ENCODE data around the gene NXNL1. TPM values are rescaled to one million over a fixed set of nuclear protein-coding genes. Genes with fewer than 3 reads are reported as not detected.

NXNL1 gene
- total RNA-seq, 5 donors from 2014 or later (not counting 1 experiment from before 2014, with no cell fraction given): not detected

DNA sequence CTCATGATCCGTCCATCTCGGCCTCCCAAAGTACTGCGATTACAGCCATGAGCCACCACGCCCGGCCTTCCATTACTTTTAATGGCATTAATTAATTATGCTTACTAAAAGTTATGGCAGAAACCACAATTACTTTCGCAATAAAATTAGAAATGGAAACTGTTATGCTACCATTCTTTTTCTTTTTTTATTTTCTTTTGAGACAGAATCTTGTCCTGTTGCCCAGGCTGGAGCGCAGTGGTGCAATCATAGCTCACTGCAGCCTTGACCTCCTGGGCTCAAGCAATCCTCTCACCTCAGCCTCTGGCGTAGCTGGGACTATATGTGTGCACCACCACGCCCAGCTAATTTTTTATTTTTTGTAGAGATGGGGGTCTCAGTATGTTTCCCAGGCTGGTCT, 50.7 kb downstream of the NXNL1 start:
- peaks cover 9 to 30% of the 10 kb centered on the region in 2 experiments for H3K4me1 ChIP-seq (ENCODE audit: control insufficient read depth in 1 of 2, extremely low read depth in 1 of 2, insufficient read depth in 2 of 2, low read length in 2 of 2)
- ChIA-PET POLR2A (interaction anchor here in 1 of 2 donors (0.6 kb wide), 3 partner anchors 113 to 690 kb away, joined by 4 to 11 read pairs (median 7); no protein-coding TSS in a partner anchor), CTCF (interaction anchor here in 1 of 2 donors (0.7 kb wide), 1 partner anchor 58 kb away, joined by 4 read pairs; no protein-coding TSS in a partner anchor)
- Mint-ChIP-seq H3K36me3 (peaks cover 15% of the 10 kb centered on the region), H3K4me1 (peaks cover 26 to 40% (median 26%) of the 10 kb centered on the region in 3 donors), H3K4me3 (no peak overlapping the region), H3K9me3 (no peaks in the 10 kb centered on the region), H3K27ac (no peak overlapping the region), H3K27me3 (no peaks in the 10 kb centered on the region)
- H3K9me3 ChIP-seq: no peaks in the 10 kb centered on the region
- peaks cover 0 to 23% of the 10 kb centered on the region in 2 donors for H3K36me3 ChIP-seq (ENCODE audit: control insufficient read depth in 2 of 2, extremely low read depth in 1 of 2, insufficient read depth in 1 of 2, low read length in 1 of 2)
- DNase-seq (no peak), ATAC-seq (replicated peaks in 1 of 4) (no peak)
- WGBS (ENCODE audit: insufficient coverage): no CpG with 5 or more reads among the region's 9 CpGs
- no peak overlapping the region for H3K27ac ChIP-seq (ENCODE audit: low read length)
- H3K27me3 ChIP-seq (replicated peaks in 1 of 2; ENCODE audit: control insufficient read depth in 2 of 2, extremely low read depth in 1 of 2, insufficient read depth in 2 of 2, low read length in 1 of 2): no peaks in the 10 kb centered on the region
- no peak overlapping the region for H3K4me3 ChIP-seq (ENCODE audit: control insufficient read depth in 1 of 2, extremely low read depth in 1 of 2, low read length in 1 of 2)

DNA sequence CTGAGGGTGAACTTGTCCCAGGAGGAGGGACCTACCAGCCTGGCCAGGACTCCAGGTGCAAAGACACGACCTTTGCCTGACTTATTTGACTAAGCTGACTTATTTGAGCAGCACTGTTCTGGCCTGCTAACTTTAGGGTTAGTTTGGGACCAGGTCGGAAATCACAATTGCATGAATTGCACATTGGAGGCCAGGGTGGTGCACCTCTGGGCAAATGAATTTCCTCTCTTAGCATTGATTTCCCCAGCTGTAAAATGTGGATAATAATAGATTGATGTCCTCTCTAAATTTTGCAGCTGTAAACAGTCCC, 53.9 kb downstream of the NXNL1 start:
- Histone ChIP-seq H3K36me3 (ENCODE audit: control insufficient read depth in 2 of 2, extremely low read depth in 1 of 2, insufficient read depth in 1 of 2, low read length in 1 of 2) (peaks cover 0 to 13% of the 10 kb centered on the region in 2 donors), H3K27ac (ENCODE audit: low read length) (peak overlapping the region; percentile 81), H3K9me3 (no peaks in the 10 kb centered on the region), H3K27me3 (replicated peaks in 1 of 2; ENCODE audit: control insufficient read depth in 2 of 2, extremely low read depth in 1 of 2, insufficient read depth in 2 of 2, low read length in 1 of 2) (no peaks in the 10 kb centered on the region), H3K4me3 (ENCODE audit: control insufficient read depth in 1 of 2, extremely low read depth in 1 of 2, low read length in 1 of 2) (peak overlapping the region; percentile 64 to 67), H3K4me1 (ENCODE audit: control insufficient read depth in 1 of 2, extremely low read depth in 1 of 2, insufficient read depth in 2 of 2, low read length in 2 of 2) (peaks cover 12 to 52% of the 10 kb centered on the region in 2 experiments)
- ATAC-seq (replicated peaks in 1 of 4) (no peak), DNase-seq (no peak)
- Mint-ChIP-seq H3K27ac (peak overlapping the region; percentile 95 to 97), H3K9me3 (no peaks in the 10 kb centered on the region), H3K36me3 (peaks cover 4% of the 10 kb centered on the region), H3K4me3 (peak overlapping the region; percentile 89 to 93 (median 89)), H3K27me3 (no peaks in the 10 kb centered on the region), H3K4me1 (peaks cover 32 to 52% (median 35%) of the 10 kb centered on the region in 3 donors)
- WGBS (ENCODE audit: insufficient coverage): 0% methylated on average over 1 of the region's 2 CpGs
- POLR2A ChIA-PET: interaction anchor here in 1 of 2 donors (0.5 to 0.6 kb wide), 2 partner anchors 13 to 682 kb away, joined by 3 to 6 read pairs; no protein-coding TSS in a partner anchor
- CTCF ChIA-PET: interaction anchor here in 1 of 2 donors (1.4 to 1.6 kb wide), 2 partner anchors 13 to 15 kb away, joined by 5 read pairs; partner anchors contain the start of gene MVB12A

GRCh38 chr19:17406046-17406886, 54.5 kb downstream of the NXNL1 start:
- H3K36me3 ChIP-seq (ENCODE audit: control insufficient read depth in 2 of 2, extremely low read depth in 1 of 2, insufficient read depth in 1 of 2, low read length in 1 of 2): peaks cover 0 to 13% of the 10 kb centered on the region in 2 donors
- ATAC-seq (replicated peaks in 1 of 4) (peak in 2 of 4 experiments; percentile 11 to 12), DNase-seq (peak in 1 of 35 experiments; percentile 29)
- Mint-ChIP-seq H3K9me3 (no peaks in the 10 kb centered on the region), H3K36me3 (peaks cover 5% of the 10 kb centered on the region), H3K27ac (peak overlapping the region; percentile 95 to 97), H3K4me1 (peaks cover 32 to 53% (median 33%) of the 10 kb centered on the region in 3 donors), H3K27me3 (no peaks in the 10 kb centered on the region), H3K4me3 (peak overlapping the region; percentile 89 to 93 (median 89))
- peak overlapping the region; percentile 64 to 67 for H3K4me3 ChIP-seq (ENCODE audit: control insufficient read depth in 1 of 2, extremely low read depth in 1 of 2, low read length in 1 of 2)
- ChIA-PET POLR2A (interaction anchor here (0.6 to 1.1 kb wide), 2 partner anchors 13 kb away, joined by 3 read pairs; no protein-coding TSS in a partner anchor), CTCF (interaction anchor here (0.6 to 1.6 kb wide), 6 partner anchors 10 to 97 kb away, joined by 3 to 5 read pairs (median 4); partner anchors contain the start of genes DDA1 (in 1 of the 2) and MVB12A (in 1 of the 2))
- H3K27me3 ChIP-seq (replicated peaks in 1 of 2; ENCODE audit: control insufficient read depth in 2 of 2, extremely low read depth in 1 of 2, insufficient read depth in 2 of 2, low read length in 1 of 2): no peaks in the 10 kb centered on the region
- no peaks in the 10 kb centered on the region for H3K9me3 ChIP-seq
- 3% methylated on average over 5 of the region's 10 CpGs for WGBS (ENCODE audit: insufficient coverage)
- H3K4me1 ChIP-seq (ENCODE audit: control insufficient read depth in 1 of 2, extremely low read depth in 1 of 2, insufficient read depth in 2 of 2, low read length in 2 of 2): peaks cover 12 to 52% of the 10 kb centered on the region in 2 experiments
- peak overlapping the region; percentile 81 for H3K27ac ChIP-seq (ENCODE audit: low read length)

Other genes starting within 250 kb of the NXNL1 start
- 10 to 100 TPM; 23.8 to 45.2 (median 38.6) TPM for gene USE1, start 245.6 kb downstream of the NXNL1 start, total RNA-seq
- 10 to 100 TPM; 21.5 to 33.3 (median 23.0) TPM for gene OCEL1, start 234.7 kb downstream of the NXNL1 start, total RNA-seq
- gene NR2F6, start 215.0 kb downstream of the NXNL1 start, total RNA-seq: 1 to 10 TPM in 4 of 5 donors, under 1 TPM in 1; 0.55 to 6.4 (median 2.8) TPM
- gene USHBP1, start 196.2 kb downstream of the NXNL1 start, total RNA-seq: under 1 TPM in 4 of 5 donors, not detected in 1; 0.10 to 0.61 (median 0.38) TPM
- gene BABAM1, start 193.5 kb downstream of the NXNL1 start, total RNA-seq: 100 to 1,000 TPM in 3 of 5 donors, 10 to 100 TPM in 2; 76.7 to 130 (median 117) TPM
- gene ANKLE1, start 179.0 kb downstream of the NXNL1 start, total RNA-seq: 1 to 10 TPM in 4 of 5 donors, under 1 TPM in 1; 0.93 to 6.5 (median 2.9) TPM
- gene ABHD8, start 157.5 kb downstream of the NXNL1 start, total RNA-seq: 10 to 100 TPM in 3 of 5 donors, 1 to 10 TPM in 2; 5.3 to 12.4 (median 11.3) TPM
- gene MRPL34, start 155.1 kb downstream of the NXNL1 start, total RNA-seq: 10 to 100 TPM; 37.6 to 87.0 (median 69.3) TPM
- gene DDA1, start 151.4 kb downstream of the NXNL1 start, total RNA-seq: 10 to 100 TPM; 37.3 to 51.7 (median 42.0) TPM
- 10 to 100 TPM; 18.3 to 27.4 (median 24.9) TPM for gene ANO8, start 126.1 kb downstream of the NXNL1 start, total RNA-seq
- gene GTPBP3, start 123.4 kb downstream of the NXNL1 start, total RNA-seq: 10 to 100 TPM; 31.9 to 72.5 (median 65.7) TPM
- under 1 TPM in 4 of 5 donors, not detected in 1; 0.19 to 0.86 (median 0.48) TPM for gene PLVAP, start 83.6 kb downstream of the NXNL1 start, total RNA-seq
- 1 to 10 TPM; 1.4 to 3.3 (median 2.6) TPM for gene CCDC194, start 66.7 kb downstream of the NXNL1 start, total RNA-seq
- gene BST2, start 55.3 kb downstream of the NXNL1 start, total RNA-seq: 10 to 100 TPM; 43.9 to 62.0 (median 52.2) TPM
- gene MVB12A, start 40.9 kb downstream of the NXNL1 start, total RNA-seq: 10 to 100 TPM; 21.0 to 41.4 (median 35.3) TPM
- not detected for gene TMEM221, start 12.3 kb downstream of the NXNL1 start, total RNA-seq
- gene SLC27A1, start 9.6 kb upstream of the NXNL1 start, total RNA-seq: 10 to 100 TPM in 3 of 5 donors, 1 to 10 TPM in 2; 5.9 to 13.3 (median 10.5) TPM
- gene PGLS, start 50.7 kb upstream of the NXNL1 start, total RNA-seq: 100 to 1,000 TPM in 1 of 5 donors, 10 to 100 TPM in 4; 46.2 to 103 (median 77.5) TPM
- 10 to 100 TPM; 43.0 to 78.1 (median 70.8) TPM for gene COLGALT1, start 94.7 kb upstream of the NXNL1 start, total RNA-seq
- gene UNC13A, start 227.4 kb upstream of the NXNL1 start, total RNA-seq: under 1 TPM in 4 of 5 donors, not detected in 1; 0.07 to 0.18 (median 0.13) TPM